ENCODE results near the gene ANKMY1. TPM values are rescaled to one million over a fixed set of nuclear protein-coding genes. Genes with fewer than 3 reads are reported as not detected.
"Not testable (repeated sequence)": the region's sequence is repeated elsewhere in the genome, so short reads cannot be mapped to it uniquely, and the experiment has no call there.

The ANKMY1 gene
- total RNA-seq, 1 experiment from 2014 or later = 7.1 TPM

- not testable (repeated sequence) for DNase-seq (ENCODE audit: low read depth)
These were observed 35.9 kb downstream of the ANKMY1 start for GRCh38 chr2:240521885-240522284.

GRCh38 chr2:240520974-240521350 is 36.8 kb downstream of the ANKMY1 start:
- no peak for DNase-seq (ENCODE audit: low read depth)

DNA sequence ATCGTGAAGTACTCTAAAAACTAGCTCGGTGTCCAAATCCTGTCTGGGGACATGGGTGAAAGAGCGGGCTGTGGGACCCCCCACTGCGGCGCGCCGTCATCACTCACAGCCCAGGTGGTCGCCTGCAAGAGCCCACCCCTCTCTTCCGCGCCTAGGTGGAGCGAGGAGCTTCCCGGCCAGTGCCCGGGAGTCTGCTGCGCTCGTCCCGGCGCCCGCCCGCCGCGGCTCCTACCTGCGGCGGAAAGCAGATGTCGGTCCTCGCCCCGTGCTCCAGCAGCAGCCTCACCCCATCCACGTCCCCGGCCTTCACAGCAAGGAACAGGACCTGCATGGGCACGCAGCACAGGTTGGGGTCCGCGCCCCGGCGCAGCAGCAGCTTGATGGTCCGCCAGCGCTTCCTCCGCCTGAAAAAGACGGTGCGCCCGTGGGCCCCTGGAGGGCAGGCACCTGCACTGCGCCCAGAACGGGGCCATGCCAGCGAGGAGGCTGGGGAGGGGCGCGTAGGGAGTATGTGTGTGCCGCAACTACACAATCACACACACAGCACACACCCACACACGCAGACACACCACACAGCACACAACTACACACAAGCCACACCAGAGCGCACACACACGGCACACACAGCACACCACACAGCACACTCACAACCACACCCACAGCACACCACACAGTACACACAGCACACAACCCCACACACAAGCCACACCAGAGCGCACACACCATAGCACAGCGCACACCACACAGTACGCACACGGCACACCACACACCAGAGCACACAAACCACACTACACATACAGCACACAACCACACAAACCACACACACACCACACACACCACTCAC is 37.4 kb downstream of the ANKMY1 start:
- no peak for DNase-seq (ENCODE audit: low read depth)

DNA sequence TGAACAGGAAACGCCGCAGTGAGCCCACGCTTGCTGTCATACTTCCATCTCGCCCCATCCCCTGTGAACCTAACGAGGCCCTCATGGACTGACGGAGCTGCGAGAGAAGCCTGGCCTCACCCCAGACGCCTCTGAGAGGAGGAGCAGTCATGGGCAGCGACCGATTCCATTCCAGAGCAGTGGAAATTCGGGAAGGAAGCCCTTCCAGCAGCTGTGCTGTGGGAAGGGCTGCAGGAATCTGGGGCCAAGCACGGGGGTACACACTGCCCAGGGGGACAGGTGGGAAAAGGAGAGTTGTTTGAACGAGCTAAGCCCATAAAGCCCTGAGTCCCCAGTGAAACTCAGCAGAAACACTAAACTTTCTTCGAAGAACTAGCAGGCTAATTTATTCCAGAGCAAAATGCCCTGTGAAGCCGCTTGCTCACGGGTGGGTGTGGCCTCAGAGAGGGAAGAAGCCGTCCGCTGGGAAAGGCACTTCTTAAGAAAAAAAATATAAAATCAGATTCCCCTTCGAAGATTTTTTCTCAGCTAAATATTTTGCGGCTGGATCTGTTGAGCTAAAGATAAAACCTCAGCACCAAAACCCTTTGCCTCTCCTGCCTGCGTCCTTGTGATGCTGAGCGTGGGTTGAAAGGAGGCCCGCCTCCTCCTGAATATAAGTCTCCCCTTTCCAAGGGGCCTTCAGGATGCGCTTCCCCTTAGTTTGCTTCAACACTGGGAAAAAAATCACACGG is 38.2 kb downstream of the ANKMY1 start:
- DNase-seq (ENCODE audit: low read depth) = no peak

- DNase-seq (ENCODE audit: low read depth) = no peak
These were observed 38.8 kb downstream of the ANKMY1 start for GRCh38 chr2:240518981-240519380.

- DNase-seq (ENCODE audit: low read depth) = no peak
These were observed 40.4 kb downstream of the ANKMY1 start for GRCh38 chr2:240517342-240517741.

DNA sequence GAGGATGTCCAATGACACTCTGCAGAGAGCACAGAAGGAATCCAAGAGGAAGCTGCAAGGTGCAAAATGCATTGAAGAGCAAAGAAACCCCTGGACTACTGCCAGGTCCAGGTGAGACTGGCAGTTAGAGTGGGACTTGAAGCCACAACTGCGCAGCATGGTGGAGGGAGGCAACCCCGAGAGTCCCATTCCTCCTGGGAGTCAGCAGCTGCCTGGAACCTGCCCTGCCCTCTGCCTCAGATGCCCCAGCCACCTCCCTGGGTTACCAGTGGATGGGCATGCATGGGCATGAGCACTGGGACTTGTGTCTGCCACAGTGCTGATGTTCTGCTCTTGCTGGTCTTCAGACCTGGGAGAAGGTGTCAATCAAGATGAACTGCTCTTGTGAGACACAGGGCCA is 43.2 kb downstream of the ANKMY1 start:
- no peak for DNase-seq (ENCODE audit: low read depth)

GRCh38 chr2:240513549-240514287 is 44.1 kb downstream of the ANKMY1 start:
- peak; percentile 1 for DNase-seq (ENCODE audit: low read depth)

- no peak for DNase-seq (ENCODE audit: low read depth)
These were observed 44.9 kb downstream of the ANKMY1 start for GRCh38 chr2:240512666-240513535.

- no peak for DNase-seq (ENCODE audit: low read depth)
These were observed 45.7 kb downstream of the ANKMY1 start for GRCh38 chr2:240512109-240512485.

- no peak for DNase-seq (ENCODE audit: low read depth)
These were observed 46.3 kb downstream of the ANKMY1 start for GRCh38 chr2:240511351-240512108.

GRCh38 chr2:240510513-240511210 is 47.1 kb downstream of the ANKMY1 start:
- DNase-seq (ENCODE audit: low read depth) = no peak

GRCh38 chr2:240509667-240510512 is 47.9 kb downstream of the ANKMY1 start:
- no peak for DNase-seq (ENCODE audit: low read depth)

GRCh38 chr2:240508832-240509545 is 48.8 kb downstream of the ANKMY1 start:
- DNase-seq (ENCODE audit: low read depth) = no peak

DNA sequence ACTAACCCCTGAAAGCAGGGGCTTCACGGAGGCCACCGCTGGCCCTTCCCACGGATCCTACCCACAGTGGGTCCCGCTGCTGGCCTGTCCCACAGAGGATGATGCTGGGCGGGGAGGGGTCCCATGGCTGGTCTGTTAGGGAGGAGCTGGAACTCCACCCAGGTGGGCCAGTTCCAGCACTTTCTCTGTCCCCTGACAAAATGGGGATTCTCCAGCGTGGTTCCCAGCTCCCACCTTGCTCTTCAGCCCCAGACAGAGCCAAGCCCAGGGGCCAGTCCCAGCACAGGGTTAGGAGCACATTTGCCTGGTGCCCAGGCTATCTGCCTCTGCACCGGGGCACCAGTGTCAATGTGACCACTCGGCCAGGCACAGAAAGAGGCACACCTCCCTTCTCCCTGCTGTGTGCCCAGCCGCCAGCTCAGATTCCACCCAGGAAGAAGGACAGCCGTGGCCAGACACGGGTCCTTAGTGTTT is 50.0 kb downstream of the ANKMY1 start:
- DNase-seq (ENCODE audit: low read depth) = no peak

GRCh38 chr2:240507060-240507777 is 50.6 kb downstream of the ANKMY1 start:
- no peak for DNase-seq (ENCODE audit: low read depth)

GRCh38 chr2:240506406-240507059 is 51.3 kb downstream of the ANKMY1 start:
- no peak for DNase-seq (ENCODE audit: low read depth)
